BE2C (cell line): ENCODE measurements around the gene PRSS21.

ENCODE experiments used
- DNase-seq: peaks from one replicate; pipeline ENCODE4 v3.0.0-alpha.2; 2020
- H3K27me3 ChIP-seq: fragments of 250-450 bp; sonication (Bioruptor Pico); 2 replicates; pipeline ENCODE4 v1.5.1; 2020; ENCODE audit warnings: mild to moderate bottlenecking
- H3K36me3 ChIP-seq: fragments of 250-450 bp; sonication (Bioruptor Pico); 2 replicates; pipeline ENCODE4 v1.5.1; 2020; ENCODE audit warnings: mild to moderate bottlenecking
- H3K4me1 ChIP-seq: fragments of 250-450 bp; sonication (Bioruptor Pico); 2 replicates; pipeline ENCODE4 v1.5.1; 2020
- H3K4me3 ChIP-seq: 2 replicates; pipeline ENCODE4 v1.5.1; 2011; ENCODE audit warnings: low read depth, low read length
- H3K9me3 ChIP-seq: fragments of 250-450 bp; sonication (Bioruptor Pico); 2 replicates; pipeline ENCODE4 v1.5.1; 2020
- TF ChIP-seq, protein P1 (sequence below): IDR thresholded peaks from 2 replicates; pipeline ENCODE4 v1.5.1; 2012; ENCODE audit warnings: mild to moderate bottlenecking, low read depth, low read length

PRSS21 gene

GRCh38 chr16:2842340-2843000 lies 25.4 kb downstream of the PRSS21 start:
- Histone ChIP-seq H3K27me3 (no peaks in the 10 kb centered on the region), H3K36me3 (no peaks in the 10 kb centered on the region), H3K4me3 (peak overlapping the region; percentile 54), H3K4me1 (no peaks in the 10 kb centered on the region), H3K9me3 (peaks cover 3% of the 10 kb centered on the region; the same call in 1 of the 2 replicates)
- DNase-seq, result peak; percentile 86
- TF ChIP-seq, protein P1, sequence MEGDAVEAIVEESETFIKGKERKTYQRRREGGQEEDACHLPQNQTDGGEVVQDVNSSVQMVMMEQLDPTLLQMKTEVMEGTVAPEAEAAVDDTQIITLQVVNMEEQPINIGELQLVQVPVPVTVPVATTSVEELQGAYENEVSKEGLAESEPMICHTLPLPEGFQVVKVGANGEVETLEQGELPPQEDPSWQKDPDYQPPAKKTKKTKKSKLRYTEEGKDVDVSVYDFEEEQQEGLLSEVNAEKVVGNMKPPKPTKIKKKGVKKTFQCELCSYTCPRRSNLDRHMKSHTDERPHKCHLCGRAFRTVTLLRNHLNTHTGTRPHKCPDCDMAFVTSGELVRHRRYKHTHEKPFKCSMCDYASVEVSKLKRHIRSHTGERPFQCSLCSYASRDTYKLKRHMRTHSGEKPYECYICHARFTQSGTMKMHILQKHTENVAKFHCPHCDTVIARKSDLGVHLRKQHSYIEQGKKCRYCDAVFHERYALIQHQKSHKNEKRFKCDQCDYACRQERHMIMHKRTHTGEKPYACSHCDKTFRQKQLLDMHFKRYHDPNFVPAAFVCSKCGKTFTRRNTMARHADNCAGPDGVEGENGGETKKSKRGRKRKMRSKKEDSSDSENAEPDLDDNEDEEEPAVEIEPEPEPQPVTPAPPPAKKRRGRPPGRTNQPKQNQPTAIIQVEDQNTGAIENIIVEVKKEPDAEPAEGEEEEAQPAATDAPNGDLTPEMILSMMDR, result peak; percentile 86

DNA sequence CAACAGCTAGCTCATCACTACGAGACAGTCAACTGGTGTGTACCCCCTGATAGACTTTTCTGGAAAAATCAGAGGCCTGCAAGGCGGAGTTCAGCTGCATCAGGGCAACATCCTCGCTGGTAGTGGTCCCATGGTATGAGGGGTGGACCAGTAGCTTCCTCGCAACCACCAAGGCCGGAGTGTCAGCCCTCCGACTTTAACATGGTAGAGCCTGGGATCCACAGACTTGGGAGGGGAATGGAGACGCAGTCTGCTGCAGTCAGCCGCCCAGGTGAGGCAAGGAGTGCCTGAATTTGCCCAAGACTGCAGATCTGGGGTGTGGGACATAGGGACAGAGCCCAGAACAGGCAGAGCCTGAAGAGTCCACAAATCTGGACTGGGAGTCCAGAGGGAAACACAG lies 26.5 kb downstream of the PRSS21 start:
- TF ChIP-seq, protein P1, result no peak
- no peak for DNase-seq
- H3K4me1 ChIP-seq, result no peaks in the 10 kb centered on the region
- H3K4me3 ChIP-seq, result no peak overlapping the region
- no peaks in the 10 kb centered on the region for H3K36me3 ChIP-seq
- H3K9me3 ChIP-seq, result peaks cover 3% of the 10 kb centered on the region; the same call in 1 of the 2 replicates
- H3K27me3 ChIP-seq, result no peaks in the 10 kb centered on the region

- DNase-seq, result no peak
- no peaks in the 10 kb centered on the region for H3K4me1 ChIP-seq
- peaks cover 3% of the 10 kb centered on the region; the same call in 1 of the 2 replicates for H3K9me3 ChIP-seq
- no peaks in the 10 kb centered on the region for H3K27me3 ChIP-seq
- H3K4me3 ChIP-seq, result no peak overlapping the region
- H3K36me3 ChIP-seq, result no peaks in the 10 kb centered on the region
- TF ChIP-seq, protein P1, result no peak
Measured at GRCh38 chr16:2845116-2845515, 28.1 kb downstream of the PRSS21 start.

DNA sequence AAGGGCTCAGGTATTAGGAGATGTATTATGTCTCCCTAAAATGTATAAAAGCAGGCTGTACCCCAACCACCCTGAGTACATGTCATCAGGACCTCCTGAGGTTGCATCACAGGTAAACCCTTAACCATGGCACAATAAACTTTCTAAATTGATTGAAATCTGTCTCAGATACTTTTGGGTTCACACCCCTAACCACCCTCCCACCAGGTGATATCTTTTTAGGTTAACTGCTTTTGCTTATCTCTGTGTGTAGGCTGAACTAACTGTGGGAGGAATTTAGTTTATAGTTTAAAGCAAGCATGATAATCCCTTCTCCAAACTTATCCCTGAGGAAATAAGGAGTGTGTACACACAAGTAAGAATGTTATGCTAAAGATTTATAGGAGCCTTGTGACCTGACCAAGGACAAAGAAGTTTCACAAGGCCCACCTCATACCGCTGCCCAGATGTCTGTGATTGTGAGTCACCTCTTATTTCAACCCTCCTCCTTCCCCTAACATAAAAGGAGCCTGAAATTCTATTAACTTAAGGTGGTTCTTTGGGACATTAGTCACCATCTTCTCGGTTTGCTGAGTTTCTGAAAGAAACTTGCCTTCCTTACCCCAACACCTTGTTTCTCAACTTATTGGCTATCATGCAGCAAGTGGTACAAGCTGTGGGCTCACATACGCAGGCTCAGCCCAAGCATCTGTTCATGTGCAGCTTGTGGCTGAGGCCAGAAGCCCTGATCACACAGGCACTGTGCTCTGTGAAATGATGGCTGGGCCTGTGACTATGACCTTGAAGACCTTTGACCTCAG lies 29.7 kb downstream of the PRSS21 start:
- peaks cover 3% of the 10 kb centered on the region; the same call in 1 of the 2 replicates for H3K9me3 ChIP-seq
- H3K27me3 ChIP-seq, result no peaks in the 10 kb centered on the region
- no peak overlapping the region for H3K4me3 ChIP-seq
- no peaks in the 10 kb centered on the region for H3K36me3 ChIP-seq
- DNase-seq, result no peak
- no peaks in the 10 kb centered on the region for H3K4me1 ChIP-seq
- TF ChIP-seq, protein P1, result no peak

DNA sequence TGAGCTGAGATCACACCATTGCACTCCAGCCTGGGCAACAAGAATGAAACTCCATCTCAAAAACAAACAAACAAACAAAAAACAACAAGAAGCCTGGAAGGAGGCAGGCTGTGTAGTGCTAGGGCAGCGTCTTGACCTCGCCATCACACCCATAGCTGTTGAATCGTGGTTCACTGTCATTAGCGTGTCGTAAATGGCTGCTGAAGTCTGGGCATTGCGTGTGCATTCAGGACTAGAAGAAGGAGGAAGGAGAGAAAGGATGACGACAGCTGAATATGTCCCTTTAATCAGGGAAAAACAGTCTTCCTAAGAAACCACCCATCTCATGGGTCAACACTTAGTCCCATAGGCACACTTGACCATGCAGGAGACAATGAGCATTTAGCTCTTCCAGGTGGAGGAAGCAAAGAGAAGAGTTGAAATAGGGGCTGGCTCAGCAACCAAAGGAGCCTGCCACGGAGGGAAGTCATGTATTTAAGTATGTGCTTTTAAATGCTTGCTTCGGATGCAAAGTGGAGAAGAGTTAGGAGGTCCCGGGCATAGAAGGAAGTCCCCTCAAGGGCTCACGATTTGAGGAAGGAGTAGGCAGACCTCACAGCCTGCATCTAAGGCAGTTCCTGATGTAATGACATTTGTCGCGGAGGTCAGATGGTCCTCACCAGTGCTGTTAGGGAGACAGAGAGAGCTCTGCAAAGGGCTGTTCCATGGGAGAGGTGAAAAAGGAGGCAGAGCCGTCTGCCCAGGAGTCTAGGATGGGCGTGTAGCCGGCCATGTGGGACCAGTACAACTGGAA lies 32.1 kb downstream of the PRSS21 start:
- Histone ChIP-seq H3K9me3 (no peaks in the 10 kb centered on the region), H3K36me3 (no peaks in the 10 kb centered on the region), H3K4me1 (no peaks in the 10 kb centered on the region), H3K27me3 (no peaks in the 10 kb centered on the region; the same call in 1 of the 2 replicates), H3K4me3 (no peak overlapping the region)
- TF ChIP-seq, protein P1, result no peak
- no peak for DNase-seq
